ENCODE data around the gene DENND1A.

DENND1A gene

GRCh38 chr9:123364241-123364824, 565.6 kb downstream of the DENND1A start:
- no peak overlapping the region for H3K9ac ChIP-seq (ENCODE audit: insufficient read length)
- no peak overlapping the region for H3K27ac ChIP-seq
- DNase-seq (ENCODE audit: low read depth, low spot score) = no peak
- no peaks in the 10 kb centered on the region for H3K9me3 ChIP-seq (ENCODE audit: low read depth, low read length)
- H3K36me3 ChIP-seq (ENCODE audit: insufficient read depth, low read length) = no peaks in the 10 kb centered on the region
- no peak overlapping the region for H3K4me3 ChIP-seq
- no peak for TF ChIP-seq EZH2 (IDR thresholded peaks at IDR 0.05)
- no peak for TF ChIP-seq FOXP2 (optimal IDR thresholded peaks at IDR 0.05; ENCODE audit: control extremely low read depth, extremely low read length, insufficient read depth)

- Histone ChIP-seq H3K4me3 (no peak overlapping the region), H3K9me3 (ENCODE audit: low read depth, low read length) (no peaks in the 10 kb centered on the region), H3K27ac (no peak overlapping the region), H3K36me3 (ENCODE audit: insufficient read depth, low read length) (no peaks in the 10 kb centered on the region), H3K9ac (ENCODE audit: insufficient read length) (no peak overlapping the region)
- no peak for DNase-seq (ENCODE audit: low read depth, low spot score)
- TF ChIP-seq POLR2AphosphoS5 (IDR thresholded peaks at IDR 0.05; ENCODE audit: borderline replicate concordance, low read depth, low read length) (no peak), EZH2 (IDR thresholded peaks at IDR 0.05) (no peak), FOXP2 (optimal IDR thresholded peaks at IDR 0.05; ENCODE audit: control extremely low read depth, extremely low read length, insufficient read depth) (no peak)
Measured at GRCh38 chr9:123362856-123363255, 567.1 kb downstream of the DENND1A start.

GRCh38 chr9:123361731-123362510, 568.0 kb downstream of the DENND1A start:
- Histone ChIP-seq H3K9ac (ENCODE audit: insufficient read length) (no peak overlapping the region), H3K4me3 (no peak overlapping the region), H3K27ac (no peak overlapping the region), H3K9me3 (ENCODE audit: low read depth, low read length) (no peaks in the 10 kb centered on the region), H3K36me3 (ENCODE audit: insufficient read depth, low read length) (no peaks in the 10 kb centered on the region)
- TF ChIP-seq FOXP2 (optimal IDR thresholded peaks at IDR 0.05; ENCODE audit: control extremely low read depth, extremely low read length, insufficient read depth) = no peak
- no peak for TF ChIP-seq EZH2 (IDR thresholded peaks at IDR 0.05)
- no peak for TF ChIP-seq POLR2AphosphoS5 (IDR thresholded peaks at IDR 0.05; ENCODE audit: borderline replicate concordance, low read depth, low read length)
- no peak for DNase-seq (ENCODE audit: low read depth, low spot score)

- no peaks in the 10 kb centered on the region for H3K9me3 ChIP-seq (ENCODE audit: low read depth, low read length)
- no peak for DNase-seq (ENCODE audit: low read depth, low spot score)
- no peaks in the 10 kb centered on the region for H3K36me3 ChIP-seq (ENCODE audit: insufficient read depth, low read length)
- H3K4me3 ChIP-seq = no peak overlapping the region
- H3K27ac ChIP-seq = no peak overlapping the region
- H3K9ac ChIP-seq (ENCODE audit: insufficient read length) = no peak overlapping the region
- TF ChIP-seq FOXP2 (optimal IDR thresholded peaks at IDR 0.05; ENCODE audit: control extremely low read depth, extremely low read length, insufficient read depth) (no peak), POLR2AphosphoS5 (IDR thresholded peaks at IDR 0.05; ENCODE audit: borderline replicate concordance, low read depth, low read length) (no peak), EZH2 (IDR thresholded peaks at IDR 0.05) (no peak)
Measured at GRCh38 chr9:123361086-123361730, 568.7 kb downstream of the DENND1A start.

- no peaks in the 10 kb centered on the region for H3K9me3 ChIP-seq (ENCODE audit: low read depth, low read length)
- no peak overlapping the region for H3K4me3 ChIP-seq
- H3K27ac ChIP-seq = no peak overlapping the region
- no peaks in the 10 kb centered on the region for H3K36me3 ChIP-seq (ENCODE audit: insufficient read depth, low read length)
- DNase-seq (ENCODE audit: low read depth, low spot score) = no peak
- H3K9ac ChIP-seq (ENCODE audit: insufficient read length) = no peak overlapping the region
- TF ChIP-seq EZH2 (IDR thresholded peaks at IDR 0.05) (no peak), POLR2AphosphoS5 (IDR thresholded peaks at IDR 0.05; ENCODE audit: borderline replicate concordance, low read depth, low read length) (no peak), FOXP2 (optimal IDR thresholded peaks at IDR 0.05; ENCODE audit: control extremely low read depth, extremely low read length, insufficient read depth) (no peak)
Measured at GRCh38 chr9:123360161-123361085, 569.5 kb downstream of the DENND1A start.

- Histone ChIP-seq H3K27ac (no peak overlapping the region), H3K9me3 (ENCODE audit: low read depth, low read length) (no peaks in the 10 kb centered on the region), H3K9ac (ENCODE audit: insufficient read length) (no peak overlapping the region), H3K4me3 (no peak overlapping the region), H3K36me3 (ENCODE audit: insufficient read depth, low read length) (no peaks in the 10 kb centered on the region)
- DNase-seq (ENCODE audit: low read depth, low spot score) = no peak
- no peak for TF ChIP-seq EZH2 (IDR thresholded peaks at IDR 0.05)
- TF ChIP-seq POLR2AphosphoS5 (IDR thresholded peaks at IDR 0.05; ENCODE audit: borderline replicate concordance, low read depth, low read length) = no peak
- no peak for TF ChIP-seq FOXP2 (optimal IDR thresholded peaks at IDR 0.05; ENCODE audit: control extremely low read depth, extremely low read length, insufficient read depth)
Measured at GRCh38 chr9:123359546-123359945, 570.4 kb downstream of the DENND1A start.

- H3K36me3 ChIP-seq (ENCODE audit: insufficient read depth, low read length) = no peaks in the 10 kb centered on the region
- H3K9me3 ChIP-seq (ENCODE audit: low read depth, low read length) = no peaks in the 10 kb centered on the region
- DNase-seq (ENCODE audit: low read depth, low spot score) = no peak
- TF ChIP-seq POLR2AphosphoS5 (IDR thresholded peaks at IDR 0.05; ENCODE audit: borderline replicate concordance, low read depth, low read length) (no peak), FOXP2 (optimal IDR thresholded peaks at IDR 0.05; ENCODE audit: control extremely low read depth, extremely low read length, insufficient read depth) (no peak), EZH2 (IDR thresholded peaks at IDR 0.05) (no peak)
- H3K4me3 ChIP-seq = no peak overlapping the region
- H3K27ac ChIP-seq = no peak overlapping the region
- H3K9ac ChIP-seq (ENCODE audit: insufficient read length) = no peak overlapping the region
Measured at GRCh38 chr9:123359106-123359505, 570.8 kb downstream of the DENND1A start.
